ENCODE data around the gene GBE1. TPM values are rescaled to one million over a fixed set of nuclear protein-coding genes. Genes with fewer than 3 reads are reported as not detected.

Gene GBE1
- polyA plus RNA-seq, 1 of the 3 experiments (the other 2 are of a cell fraction) = 14.2 TPM

DNA sequence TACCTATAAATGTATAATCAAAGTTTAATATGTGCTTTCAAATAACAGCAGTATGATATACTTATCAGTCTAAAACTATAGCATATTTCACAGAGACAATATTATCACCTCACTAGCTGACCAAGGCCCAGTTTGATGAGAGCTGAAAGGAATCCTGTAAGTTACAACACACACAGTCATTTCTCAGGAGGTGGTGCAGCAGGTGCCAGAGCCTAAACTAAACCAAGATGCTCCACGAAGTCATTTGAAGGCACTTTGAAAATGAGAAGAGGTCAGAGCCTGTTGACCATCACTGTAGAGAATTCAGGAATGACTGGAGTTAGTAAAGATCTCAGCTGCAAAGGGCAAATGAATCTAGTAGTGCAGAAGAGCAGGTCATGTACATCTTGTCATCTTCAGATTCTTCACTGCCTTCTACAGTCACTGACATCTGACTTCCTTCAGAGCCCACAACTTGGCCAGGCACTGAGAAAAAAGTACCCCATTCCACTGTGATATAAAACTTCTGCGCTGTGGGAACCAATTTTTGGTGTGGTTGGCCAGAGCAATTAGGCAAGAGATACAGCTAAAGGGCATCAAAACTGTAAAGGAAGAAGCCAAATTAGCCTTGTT, 7.9 kb downstream of the GBE1 start (continued):
- TF ChIP-seq, protein P1, sequence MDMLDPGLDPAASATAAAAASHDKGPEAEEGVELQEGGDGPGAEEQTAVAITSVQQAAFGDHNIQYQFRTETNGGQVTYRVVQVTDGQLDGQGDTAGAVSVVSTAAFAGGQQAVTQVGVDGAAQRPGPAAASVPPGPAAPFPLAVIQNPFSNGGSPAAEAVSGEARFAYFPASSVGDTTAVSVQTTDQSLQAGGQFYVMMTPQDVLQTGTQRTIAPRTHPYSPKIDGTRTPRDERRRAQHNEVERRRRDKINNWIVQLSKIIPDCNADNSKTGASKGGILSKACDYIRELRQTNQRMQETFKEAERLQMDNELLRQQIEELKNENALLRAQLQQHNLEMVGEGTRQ (IDR thresholded peaks at IDR 0.05; ENCODE audit: borderline replicate concordance, low read depth, low read length) = no peak
- no peak for TF ChIP-seq FOXJ3 (CRISPR knock-in tag; IDR thresholded peaks at IDR 0.05)
- no peak for TF ChIP-seq EP300 (IDR thresholded peaks at IDR 0.05; ENCODE audit: borderline replicate concordance in 1 of 2, low read depth in 1 of 2, low read length in 1 of 2)

DNA sequence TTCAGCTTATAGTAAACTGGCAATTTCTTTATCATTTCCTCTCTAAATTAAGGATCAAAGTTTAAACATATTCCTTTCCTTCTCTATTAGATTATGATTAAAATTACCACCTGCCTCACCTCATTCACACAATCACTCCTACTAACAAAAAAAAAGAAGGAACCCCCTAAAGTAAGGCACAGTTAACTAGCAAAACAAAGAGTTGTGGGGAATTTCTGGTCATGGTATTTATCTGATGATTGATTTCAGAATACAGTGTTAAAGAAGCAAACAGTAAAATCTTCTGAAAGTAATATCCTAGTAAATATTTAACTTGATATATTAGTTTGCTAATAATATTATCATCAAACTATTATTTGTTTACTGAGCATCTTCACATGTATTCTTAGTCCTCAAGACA, 8.8 kb downstream of the GBE1 start:
- Histone ChIP-seq H3K4me2 (no peak overlapping the region), H3K9me3 (0 out of 2 replicates have a peak, but pooled peaks cover 8% of the 10 kb centered on the region), H3K9ac (no peak overlapping the region), H3K79me2 (ENCODE audit: insufficient read depth) (peaks cover 77% of the 10 kb centered on the region), H3K36me3 (replicated peaks in 1 of 2; ENCODE audit: control insufficient read depth in 1 of 2, insufficient read depth in 2 of 2, low read length in 1 of 2) (peaks cover 0 to 19% of the 10 kb centered on the region in 2 experiments), H2AFZ (ENCODE audit: low read depth) (no peak overlapping the region), H3K4me3 (ENCODE audit: low read depth in 2 of 2, low read length in 1 of 2) (no peak overlapping the region), H3K27me3 (ENCODE audit: insufficient read depth) (no peaks in the 10 kb centered on the region), H3K9me2 (no peaks in the 10 kb centered on the region), H3F3A (replicated peaks; ENCODE audit: insufficient read depth) (peaks cover 3% of the 10 kb centered on the region), H4K20me1 (ENCODE audit: insufficient read depth) (no peaks in the 10 kb centered on the region), H3K27ac (ENCODE audit: low read depth in 2 of 2, low read length in 1 of 2) (no peak overlapping the region), H3K4me1 (ENCODE audit: control insufficient read depth in 1 of 2, insufficient read depth in 2 of 2, low read depth in 1 of 2, low read length in 1 of 2) (no peaks in the 10 kb centered on the region)
- ChIA-PET CTCF (no interaction called here), POLR2A (no interaction called here)
- TF ChIP-seq, protein P1 (IDR thresholded peaks at IDR 0.05; ENCODE audit: borderline replicate concordance, low read depth, low read length) = no peak
- TF ChIP-seq MXI1 (IDR thresholded peaks at IDR 0.05; ENCODE audit: low read depth, low read length) (no peak), JUND (IDR thresholded peaks at IDR 0.05) (no peak)
- TF ChIP-seq, protein P2, sequence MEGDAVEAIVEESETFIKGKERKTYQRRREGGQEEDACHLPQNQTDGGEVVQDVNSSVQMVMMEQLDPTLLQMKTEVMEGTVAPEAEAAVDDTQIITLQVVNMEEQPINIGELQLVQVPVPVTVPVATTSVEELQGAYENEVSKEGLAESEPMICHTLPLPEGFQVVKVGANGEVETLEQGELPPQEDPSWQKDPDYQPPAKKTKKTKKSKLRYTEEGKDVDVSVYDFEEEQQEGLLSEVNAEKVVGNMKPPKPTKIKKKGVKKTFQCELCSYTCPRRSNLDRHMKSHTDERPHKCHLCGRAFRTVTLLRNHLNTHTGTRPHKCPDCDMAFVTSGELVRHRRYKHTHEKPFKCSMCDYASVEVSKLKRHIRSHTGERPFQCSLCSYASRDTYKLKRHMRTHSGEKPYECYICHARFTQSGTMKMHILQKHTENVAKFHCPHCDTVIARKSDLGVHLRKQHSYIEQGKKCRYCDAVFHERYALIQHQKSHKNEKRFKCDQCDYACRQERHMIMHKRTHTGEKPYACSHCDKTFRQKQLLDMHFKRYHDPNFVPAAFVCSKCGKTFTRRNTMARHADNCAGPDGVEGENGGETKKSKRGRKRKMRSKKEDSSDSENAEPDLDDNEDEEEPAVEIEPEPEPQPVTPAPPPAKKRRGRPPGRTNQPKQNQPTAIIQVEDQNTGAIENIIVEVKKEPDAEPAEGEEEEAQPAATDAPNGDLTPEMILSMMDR (IDR thresholded peaks at IDR 0.05) = no peak
- TF ChIP-seq, protein P3, sequence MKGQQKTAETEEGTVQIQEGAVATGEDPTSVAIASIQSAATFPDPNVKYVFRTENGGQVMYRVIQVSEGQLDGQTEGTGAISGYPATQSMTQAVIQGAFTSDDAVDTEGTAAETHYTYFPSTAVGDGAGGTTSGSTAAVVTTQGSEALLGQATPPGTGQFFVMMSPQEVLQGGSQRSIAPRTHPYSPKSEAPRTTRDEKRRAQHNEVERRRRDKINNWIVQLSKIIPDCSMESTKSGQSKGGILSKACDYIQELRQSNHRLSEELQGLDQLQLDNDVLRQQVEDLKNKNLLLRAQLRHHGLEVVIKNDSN (IDR thresholded peaks at IDR 0.05; ENCODE audit: borderline replicate concordance, low read depth) = no peak
- no peak for DNase-seq

DNA sequence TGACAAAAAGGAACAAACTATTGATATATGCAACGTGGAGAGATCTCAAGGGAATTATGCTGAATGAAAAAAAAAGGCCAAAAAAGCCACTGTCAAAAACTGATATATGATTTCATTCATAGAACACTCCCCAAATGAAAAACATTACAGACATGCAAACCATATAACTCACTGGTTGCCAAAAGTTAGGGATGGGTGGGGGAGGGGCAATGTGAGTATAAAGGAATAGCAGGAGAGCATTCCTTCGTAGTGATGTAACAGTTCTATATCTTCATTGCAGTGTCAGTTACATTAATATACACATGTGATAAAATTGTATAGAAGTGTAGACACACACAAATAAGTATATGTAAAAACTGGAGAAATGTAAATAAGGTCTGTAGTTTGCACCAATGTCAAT, 12.2 kb downstream of the GBE1 start:
- peaks cover 0 to 8% of the 10 kb centered on the region in 2 experiments; a peak in 2 of 4 replicates for H3K4me1 ChIP-seq (ENCODE audit: control insufficient read depth in 1 of 2, insufficient read depth in 2 of 2, low read depth in 1 of 2, low read length in 1 of 2)
- WGBS (ENCODE audit: low lambda C conversion rate) = 94% methylated on average over 2 of the region's 2 CpGs
- H3F3A ChIP-seq (replicated peaks; ENCODE audit: insufficient read depth) = peaks cover 15% of the 10 kb centered on the region
- no peak for DNase-seq
- peaks cover 70% of the 10 kb centered on the region for H3K79me2 ChIP-seq (ENCODE audit: insufficient read depth)
- no peaks in the 10 kb centered on the region for H3K36me3 ChIP-seq (replicated peaks in 1 of 2; ENCODE audit: control insufficient read depth in 1 of 2, insufficient read depth in 2 of 2, low read length in 1 of 2)
- H3K4me2 ChIP-seq = no peak overlapping the region
- ChIA-PET CTCF (no interaction called here), POLR2A (no interaction called here)
- H3K9me2 ChIP-seq = no peaks in the 10 kb centered on the region
- no peaks in the 10 kb centered on the region for H4K20me1 ChIP-seq (ENCODE audit: insufficient read depth)
- H3K27me3 ChIP-seq (ENCODE audit: insufficient read depth) = no peaks in the 10 kb centered on the region
- no peak overlapping the region for H2AFZ ChIP-seq (ENCODE audit: low read depth)
- no peak overlapping the region for H3K9ac ChIP-seq
- no peak overlapping the region for H3K27ac ChIP-seq (ENCODE audit: low read depth in 2 of 2, low read length in 1 of 2)
- H3K9me3 ChIP-seq = no peaks in the 10 kb centered on the region
- no peak overlapping the region for H3K4me3 ChIP-seq (ENCODE audit: low read depth in 2 of 2, low read length in 1 of 2)
- TF ChIP-seq POLR2AphosphoS5 (IDR thresholded peaks at IDR 0.05; ENCODE audit: low read depth, low read length) (no peak), RFX5 (IDR thresholded peaks at IDR 0.05; ENCODE audit: low read length) (no peak), MEF2A (IDR thresholded peaks at IDR 0.05; ENCODE audit: borderline replicate concordance, low read depth) (no peak), YY1 (IDR thresholded peaks at IDR 0.05; ENCODE audit: low read depth) (no peak), RAD21 (IDR thresholded peaks at IDR 0.05; ENCODE audit: low read length) (no peak), NRF1 (IDR thresholded peaks at IDR 0.05; ENCODE audit: low read depth, low read length) (no peak), TEAD4 (IDR thresholded peaks at IDR 0.05; ENCODE audit: borderline replicate concordance, insufficient read depth) (no peak), RXRA (IDR thresholded peaks at IDR 0.05; ENCODE audit: borderline replicate concordance, low read depth) (no peak), GATA2 (CRISPR knock-in tag; IDR thresholded peaks at IDR 0.05) (no peak)
- TF ChIP-seq, protein P3 (IDR thresholded peaks at IDR 0.05; ENCODE audit: borderline replicate concordance, low read depth) = no peak
- TF ChIP-seq, protein P2 (IDR thresholded peaks at IDR 0.05) = no peak
- TF ChIP-seq, protein P4, sequence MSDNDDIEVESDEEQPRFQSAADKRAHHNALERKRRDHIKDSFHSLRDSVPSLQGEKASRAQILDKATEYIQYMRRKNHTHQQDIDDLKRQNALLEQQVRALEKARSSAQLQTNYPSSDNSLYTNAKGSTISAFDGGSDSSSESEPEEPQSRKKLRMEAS (IDR thresholded peaks at IDR 0.05; ENCODE audit: low read depth) = no peak
